AG04450 (cell line): Measurements from ENCODE around the gene NUFIP2. TPM values are rescaled to one million over a fixed set of nuclear protein-coding genes. Genes with fewer than 3 reads are reported as not detected.
"Not testable (repeated sequence)": the region's sequence is repeated elsewhere in the genome, so short reads cannot be mapped to it uniquely, and the experiment has no call there.

Source experiments
- CTCF ChIA-PET: fragments of 300-600, 350-600 bp; formaldehyde crosslinking; extraction: SDS; loops from one replicate; lab custom pipeline; 2022; ENCODE audit warnings: antibody characterized with exemption, inconsistent platforms; lab: Charles Lee
- POLR2A ChIA-PET: fragments of 350-600 bp; formaldehyde crosslinking; extraction: SDS; loops from one replicate; lab custom pipeline; 2021; ENCODE audit warnings: antibody characterized with exemption, inconsistent platforms; lab: Yijun Ruan, JAX
- DNase-seq: peaks from one replicate; pipeline ENCODE4 v3.0.0-alpha.2; 2011; ENCODE audit warnings: low read depth, low spot score
- H3K27ac ChIP-seq: one replicate; pipeline ENCODE4 v1.5.1; 2012; ENCODE audit warnings: low read depth, low read length, control low read depth
- H3K27me3 ChIP-seq: one replicate; pipeline ENCODE4 v1.6.0; 2012; ENCODE audit warnings: low read length; ENCODE audit not compliant: control insufficient read depth, insufficient read depth
- H3K4me3 ChIP-seq: 2 replicates; pipeline ENCODE4 v1.5.1; 2011; ENCODE audit warnings: mild to moderate bottlenecking, low read depth, low read length, control low read depth
- H3K9me3 ChIP-seq: 2 replicates; pipeline ENCODE4 v1.5.1; 2012; ENCODE audit warnings: low read length; ENCODE audit not compliant: control insufficient read depth, insufficient read depth
- CTCF ChIP-seq: IDR thresholded peaks from 2 replicates; pipeline ENCODE4 v1.5.1; 2011; ENCODE audit warnings: low read depth, low read length, control low read depth, inconsistent platforms
- polyA plus RNA-seq: library from polyadenylated mRNA; depleted of rRNA; stranded (reverse); fragments of >200 nt; gene quantifications from 2 replicates; pipeline ENCODE4 v1.2.3, GENCODE V29; 2011

NUFIP2 gene
- polyA plus RNA-seq, 1 experiment = 14.7 TPM

DNA sequence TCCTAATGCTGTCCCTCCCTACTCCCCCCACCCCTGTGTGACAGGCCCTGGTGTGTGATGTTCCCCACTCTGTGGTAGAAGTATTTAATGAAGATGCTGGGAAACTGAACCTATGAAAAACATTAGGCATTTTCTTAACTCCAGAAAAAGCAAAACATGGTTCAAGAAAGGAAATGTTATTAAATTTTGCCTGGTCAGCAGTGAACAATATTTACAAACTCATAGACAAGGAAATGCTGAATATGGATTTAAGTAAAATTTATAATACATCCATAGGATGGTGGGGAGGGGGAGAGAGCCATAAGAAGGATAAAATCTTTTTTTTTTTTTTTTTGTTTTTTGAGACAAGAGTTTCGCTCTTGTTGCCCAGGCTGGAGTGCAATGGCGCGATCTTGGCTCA, 58.0 kb downstream of the NUFIP2 start:
- H3K27ac ChIP-seq = no peak overlapping the region
- H3K27me3 ChIP-seq = no peaks in the 10 kb centered on the region
- CTCF ChIA-PET = interaction anchor here (4.4 kb wide), 1 partner anchor 16 kb away, joined by 33 read pairs; no protein-coding TSS in a partner anchor
- TF ChIP-seq CTCF = no peak
- H3K9me3 ChIP-seq = no peaks in the 10 kb centered on the region
- H3K4me3 ChIP-seq = no peak overlapping the region
- POLR2A ChIA-PET = interaction anchor here (0.6 kb wide), 1 partner anchor 29 kb away, joined by 5 read pairs; no protein-coding TSS in a partner anchor
- DNase-seq = no peak

- DNase-seq, H3K9me3 ChIP-seq, H3K27me3 ChIP-seq, H3K27ac ChIP-seq, H3K4me3 ChIP-seq: not testable (repeated sequence)
- POLR2A ChIA-PET = interaction anchor here (0.6 to 0.7 kb wide), 2 partner anchors 10 to 30 kb away, joined by 5 read pairs; no protein-coding TSS in a partner anchor
- CTCF ChIA-PET = interaction anchor here (0.7 to 4.4 kb wide), 2 partner anchors 15 to 20 kb away, joined by 3 to 33 read pairs; no protein-coding TSS in a partner anchor
These were observed 59.0 kb downstream of the NUFIP2 start for GRCh38 chr17:29234972-29235371.

- Histone ChIP-seq H3K4me3 (no peak overlapping the region), H3K27ac (no peak overlapping the region), H3K9me3 (no peaks in the 10 kb centered on the region), H3K27me3 (no peaks in the 10 kb centered on the region)
- no peak for TF ChIP-seq CTCF
- ChIA-PET CTCF (interaction anchor here (2.2 kb wide), 1 partner anchor 14 kb away, joined by 18 read pairs; no protein-coding TSS in a partner anchor), POLR2A (interaction anchor here (0.7 kb wide), 1 partner anchor 88 kb away, joined by 4 read pairs; no protein-coding TSS in a partner anchor)
- no peak for DNase-seq
These were observed 60.6 kb downstream of the NUFIP2 start for GRCh38 chr17:29233301-29233700.

GRCh38 chr17:29225396-29225795, 68.6 kb downstream of the NUFIP2 start:
- no peak overlapping the region for H3K4me3 ChIP-seq
- TF ChIP-seq CTCF = no peak
- no peaks in the 10 kb centered on the region for H3K9me3 ChIP-seq
- POLR2A ChIA-PET = interaction anchor here (0.6 kb wide), 1 partner anchor 9 kb away, joined by 5 read pairs; no protein-coding TSS in a partner anchor
- no peak overlapping the region for H3K27ac ChIP-seq
- no peak for DNase-seq
- H3K27me3 ChIP-seq = no peaks in the 10 kb centered on the region
- CTCF ChIA-PET = interaction anchor here (0.8 to 1.4 kb wide), 5 partner anchors 45 to 101 kb away, joined by 3 to 5 read pairs (median 4); partner anchors contain the start of gene MYO18A

GRCh38 chr17:29221338-29221737, 72.6 kb downstream of the NUFIP2 start:
- CTCF ChIA-PET = interaction anchor here (0.6 to 2.9 kb wide), 5 partner anchors 16 to 69 kb away, joined by 3 to 33 read pairs (median 4); no protein-coding TSS in a partner anchor
- DNase-seq, H3K27me3 ChIP-seq, H3K4me3 ChIP-seq, POLR2A ChIA-PET, H3K9me3 ChIP-seq, H3K27ac ChIP-seq: not testable (repeated sequence)

DNA sequence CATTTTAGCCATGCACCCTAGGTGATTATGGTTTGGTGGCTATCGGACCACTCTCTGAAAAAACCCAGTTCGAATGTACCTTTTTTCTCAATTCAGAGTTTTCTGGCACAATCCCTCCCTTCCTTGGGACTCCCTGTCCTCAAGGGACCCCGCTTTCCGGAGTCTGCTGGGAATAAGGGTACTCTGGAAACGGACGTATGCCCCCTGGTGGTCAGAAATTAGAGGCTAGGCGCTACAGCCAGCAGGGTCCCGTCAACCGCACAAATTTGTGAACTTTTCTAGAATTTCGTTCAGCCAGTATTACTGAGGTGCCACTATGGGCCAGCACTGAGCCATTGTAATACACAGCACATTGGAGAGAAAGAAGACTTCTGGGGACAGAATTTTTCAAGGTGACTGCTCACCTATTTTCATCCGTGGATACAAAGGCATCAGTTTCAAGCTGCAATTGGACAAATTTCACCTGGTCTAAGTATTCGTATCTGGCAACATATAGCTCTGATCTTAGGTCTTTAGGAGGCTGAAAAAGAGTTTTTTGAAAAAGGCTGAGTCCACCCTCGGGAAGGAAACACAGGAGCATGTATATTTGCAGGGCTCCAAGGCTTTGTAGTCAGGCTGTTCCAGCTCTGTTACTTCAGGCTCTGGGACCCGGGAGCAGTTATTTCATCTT, 74.4 kb downstream of the NUFIP2 start:
- DNase-seq = peak; percentile 45
- Histone ChIP-seq H3K27ac (no peak overlapping the region), H3K4me3 (no peak overlapping the region), H3K9me3 (no peaks in the 10 kb centered on the region), H3K27me3 (no peaks in the 10 kb centered on the region)
- TF ChIP-seq CTCF = peak; percentile 94
- ChIA-PET POLR2A (interaction anchor here (1.2 to 1.7 kb wide), 3 partner anchors 21 to 75 kb away, joined by 3 to 4 read pairs (median 4); partner anchors contain the start of gene NUFIP2), CTCF (interaction anchor here (0.5 to 7.2 kb wide), 47 partner anchors 8 to 659 kb away, joined by 3 to 158 read pairs (median 5); partner anchors contain the start of genes MYO18A and NUFIP2)
